Forelimb muscle (tissue), 1 donor: ENCODE measurements around the gene SURF4. TPM values are rescaled to one million over a fixed set of nuclear protein-coding genes. Genes with fewer than 3 reads are reported as not detected.

Experiments
- DNase-seq: peaks from one replicate; pipeline ENCODE4 v3.0.0-alpha.2; 2013; ENCODE audit warnings: low read depth
- polyA plus RNA-seq: library from polyadenylated mRNA; unstranded; fragments of 120-200 nt; gene quantifications from one replicate; pipeline ENCODE4 v1.2.1, GENCODE V29; 2013; ENCODE audit not compliant: insufficient read length

Gene SURF4
- polyA plus RNA-seq = 84.6 TPM

DNA sequence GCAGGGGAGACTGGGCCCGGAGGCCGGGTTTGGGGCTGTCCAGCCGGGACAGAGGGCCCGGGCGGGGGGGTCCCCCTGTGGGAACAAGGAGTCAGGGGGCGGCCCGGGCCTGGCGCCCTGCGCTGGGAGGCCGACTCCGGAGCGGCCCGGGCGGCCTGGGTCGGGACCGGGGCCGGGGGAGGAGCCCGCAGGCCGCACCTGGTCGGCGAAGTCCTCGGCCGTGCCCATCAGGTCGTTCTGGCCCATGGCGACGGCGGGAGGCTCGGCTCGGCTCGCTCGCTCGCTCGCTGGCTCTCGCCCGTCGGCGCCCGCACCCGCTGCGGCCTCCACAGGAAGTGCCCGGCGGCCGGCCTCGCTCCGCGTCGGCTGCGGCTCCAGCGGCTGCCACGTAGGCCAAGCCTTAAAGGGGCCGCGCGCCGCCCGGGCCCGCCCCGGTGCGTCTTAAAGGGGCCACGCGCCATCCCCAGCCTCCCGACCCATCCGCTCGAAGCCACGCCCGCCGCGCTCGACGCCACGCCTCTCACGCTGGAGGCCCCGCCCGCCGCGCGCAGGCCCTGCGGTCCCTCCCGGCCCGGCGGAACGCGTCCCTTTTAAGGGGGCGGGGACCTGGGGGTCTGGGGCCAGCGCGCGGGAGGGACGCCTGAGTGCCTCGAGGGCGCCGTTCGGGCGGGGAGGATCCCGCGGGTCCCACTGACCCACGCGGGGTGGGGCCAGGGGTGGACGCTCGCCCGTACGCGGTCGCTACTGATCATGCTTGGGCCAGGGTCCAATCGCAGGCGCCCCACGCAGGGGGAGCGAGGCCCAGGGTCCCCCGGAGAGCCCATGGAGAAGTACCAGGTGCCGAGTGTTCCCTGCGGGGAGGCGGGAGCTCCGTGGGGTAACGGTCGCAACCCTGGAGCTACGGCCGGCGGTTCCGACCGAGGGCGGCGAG is at the start of gene SURF4, which contains the start of gene STKLD1:
TSS of gene SURF4 (minus strand) at position 337 of the 931 bp plus-strand sequence. CDS start at position 246, 91 bp downstream.
TSS of gene STKLD1 (plus strand) at position 643 of the 931 bp plus-strand sequence. CDS start at position 751, 108 bp downstream.
- peak; percentile 74 for DNase-seq

DNA sequence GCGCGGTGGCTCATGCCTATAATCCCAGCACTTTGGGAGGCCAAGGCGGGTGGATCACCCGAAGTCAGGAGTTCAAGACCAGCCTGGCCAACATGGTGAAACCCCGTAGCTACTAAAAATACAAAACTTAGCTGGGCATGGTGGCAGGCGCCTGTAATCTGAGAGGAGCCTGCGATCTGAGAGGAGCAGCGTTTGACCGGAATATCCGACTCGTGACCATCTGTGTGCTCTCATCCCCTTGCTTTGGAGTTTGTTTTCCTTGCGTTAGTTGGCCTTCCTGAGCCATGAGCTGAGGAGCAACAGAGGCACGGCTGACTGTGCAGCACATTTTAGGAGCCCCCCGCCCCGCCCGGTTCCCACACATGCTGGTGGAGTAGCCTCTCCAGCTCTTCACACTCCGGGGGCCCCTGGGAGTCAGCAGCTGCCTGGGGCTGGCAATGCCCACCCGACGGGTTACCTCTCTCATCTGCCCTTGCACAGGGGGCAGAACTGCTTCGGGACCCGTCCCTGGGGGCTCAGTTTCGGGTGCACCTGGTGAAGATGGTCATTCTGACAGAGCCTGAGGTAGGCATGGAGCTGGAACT is 49.3 kb upstream of the SURF4 start:
- no peak for DNase-seq

DNA sequence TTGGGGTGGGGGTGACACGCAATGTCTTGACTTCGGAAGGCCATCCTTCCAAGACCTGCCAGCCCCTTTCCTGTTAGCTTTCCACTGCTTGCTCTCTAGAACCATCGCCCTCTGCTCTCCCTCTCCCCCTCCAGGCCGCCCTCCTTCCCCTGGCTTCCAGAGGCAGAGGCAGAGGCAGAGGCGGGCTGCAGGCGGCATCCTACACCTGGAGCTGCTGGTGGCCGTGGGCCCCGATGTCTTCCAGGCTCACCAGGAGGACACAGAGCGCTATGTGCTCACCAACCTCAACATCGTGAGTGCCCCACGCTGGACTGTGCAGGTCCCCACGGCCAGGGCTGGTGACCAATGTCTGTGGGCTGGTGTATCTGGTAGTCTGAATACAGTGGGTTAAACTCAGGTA is 48.3 kb upstream of the SURF4 start:
- DNase-seq = no peak

DNA sequence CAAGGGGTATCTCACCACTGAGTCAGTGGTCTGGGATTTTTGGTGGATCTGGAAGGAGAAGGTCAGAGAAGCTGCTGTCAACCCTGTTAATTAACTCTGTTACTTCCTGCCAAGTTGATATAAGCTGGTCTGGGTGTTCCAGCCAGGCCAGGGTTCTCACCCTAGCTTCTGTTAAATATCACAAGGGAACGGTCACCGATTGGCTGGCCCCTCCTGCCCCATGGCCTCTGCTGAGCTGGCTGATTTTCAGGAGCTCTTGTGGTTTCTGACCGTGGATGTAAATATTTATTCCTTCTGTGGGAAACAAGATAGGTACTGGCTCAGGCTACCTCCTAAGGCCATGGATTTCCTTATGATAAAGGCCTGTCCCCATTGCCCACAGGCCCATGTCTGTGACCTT is 47.4 kb upstream of the SURF4 start:
- no peak for DNase-seq

DNA sequence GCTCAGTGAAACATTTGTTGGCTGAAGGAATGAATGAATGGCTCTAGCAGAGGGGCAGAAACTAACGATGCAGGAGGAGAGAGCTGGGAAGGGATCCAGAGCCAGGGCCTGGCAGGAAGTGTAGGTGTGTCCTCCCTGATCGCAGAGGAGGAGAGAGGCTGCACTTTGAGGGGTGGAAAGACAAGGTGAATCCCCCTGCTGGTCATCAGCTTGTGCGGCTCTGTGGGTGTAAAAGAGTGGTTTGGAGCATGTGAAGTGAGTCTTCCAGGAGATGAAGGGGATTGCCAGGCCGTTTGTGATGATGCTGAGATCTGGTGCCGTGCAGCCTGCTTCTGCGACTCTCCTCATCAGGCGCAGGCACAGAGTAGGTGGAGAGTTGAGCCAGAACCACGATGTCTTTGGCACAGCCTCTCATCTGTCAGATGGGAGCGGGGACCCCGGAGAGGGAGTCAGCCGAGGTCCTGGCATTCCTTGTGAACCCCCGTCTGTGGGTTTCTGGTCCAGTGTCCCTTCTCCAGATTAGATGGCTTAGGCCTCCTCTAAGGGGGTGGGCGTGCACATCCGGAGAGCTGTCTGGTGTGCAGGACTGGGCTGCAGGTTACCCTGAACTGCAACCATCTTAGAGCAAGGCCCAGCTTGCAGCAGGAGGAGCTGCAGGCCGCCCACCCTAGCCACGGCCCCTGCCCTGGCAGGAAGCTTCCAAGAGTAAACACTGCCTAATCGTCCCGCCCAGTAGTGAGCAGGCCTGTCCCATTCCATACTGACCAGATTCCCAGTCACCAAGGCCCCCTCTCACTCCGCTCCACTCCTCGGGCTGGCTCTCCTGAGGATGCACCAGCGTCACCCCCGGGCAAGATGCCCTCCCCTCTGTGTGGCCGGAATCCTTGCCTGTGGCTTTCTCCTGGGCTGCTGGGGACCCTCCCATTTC is 46.0 kb upstream of the SURF4 start, which contains the start of gene ADAMTS13:
TSS of gene ADAMTS13 (plus strand) at position 753 of the 928 bp plus-strand sequence. CDS start at position 830, 77 bp downstream.
- DNase-seq = no peak

DNA sequence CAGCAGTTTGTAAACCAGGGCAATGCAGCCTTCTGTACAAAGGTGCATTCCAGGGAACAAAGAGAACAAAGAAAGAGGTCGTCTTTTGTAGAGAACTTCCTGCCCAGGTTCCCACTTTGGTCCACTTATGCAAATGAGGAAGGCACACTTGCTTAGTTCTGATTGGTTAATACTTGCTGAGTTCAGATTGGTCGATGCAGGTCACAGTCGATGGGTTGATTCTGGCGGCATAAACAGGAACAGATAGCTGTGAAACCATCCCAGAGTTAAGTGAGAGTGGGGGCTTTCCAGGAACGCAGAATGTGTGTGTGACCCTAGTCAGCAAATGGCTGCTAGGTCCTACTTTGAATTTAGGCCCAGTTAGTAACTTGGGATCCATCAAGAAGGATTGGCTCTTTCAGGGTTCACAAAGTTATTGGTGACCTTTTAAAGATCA is 44.5 kb upstream of the SURF4 start:
- no peak for DNase-seq

DNA sequence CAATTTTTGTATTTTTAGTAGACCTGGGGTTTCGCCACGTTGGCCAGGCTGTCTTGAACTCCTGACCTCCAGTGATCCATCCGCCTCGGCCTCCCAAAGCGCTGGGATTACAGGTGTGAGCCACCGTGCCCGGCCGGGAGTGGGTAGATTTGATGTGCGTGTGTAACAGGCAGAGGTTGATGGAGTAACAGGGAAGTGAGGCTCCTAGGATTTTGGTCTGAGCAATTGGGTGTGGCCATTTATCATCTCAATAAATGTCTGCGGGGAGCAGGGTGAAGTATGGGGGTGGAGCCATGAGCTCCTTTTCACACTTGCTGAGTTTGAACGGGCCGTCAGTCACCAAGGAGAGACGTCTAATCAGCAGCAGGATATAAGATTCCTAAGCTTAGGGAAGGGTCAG is 43.1 kb upstream of the SURF4 start:
- DNase-seq = no peak

DNA sequence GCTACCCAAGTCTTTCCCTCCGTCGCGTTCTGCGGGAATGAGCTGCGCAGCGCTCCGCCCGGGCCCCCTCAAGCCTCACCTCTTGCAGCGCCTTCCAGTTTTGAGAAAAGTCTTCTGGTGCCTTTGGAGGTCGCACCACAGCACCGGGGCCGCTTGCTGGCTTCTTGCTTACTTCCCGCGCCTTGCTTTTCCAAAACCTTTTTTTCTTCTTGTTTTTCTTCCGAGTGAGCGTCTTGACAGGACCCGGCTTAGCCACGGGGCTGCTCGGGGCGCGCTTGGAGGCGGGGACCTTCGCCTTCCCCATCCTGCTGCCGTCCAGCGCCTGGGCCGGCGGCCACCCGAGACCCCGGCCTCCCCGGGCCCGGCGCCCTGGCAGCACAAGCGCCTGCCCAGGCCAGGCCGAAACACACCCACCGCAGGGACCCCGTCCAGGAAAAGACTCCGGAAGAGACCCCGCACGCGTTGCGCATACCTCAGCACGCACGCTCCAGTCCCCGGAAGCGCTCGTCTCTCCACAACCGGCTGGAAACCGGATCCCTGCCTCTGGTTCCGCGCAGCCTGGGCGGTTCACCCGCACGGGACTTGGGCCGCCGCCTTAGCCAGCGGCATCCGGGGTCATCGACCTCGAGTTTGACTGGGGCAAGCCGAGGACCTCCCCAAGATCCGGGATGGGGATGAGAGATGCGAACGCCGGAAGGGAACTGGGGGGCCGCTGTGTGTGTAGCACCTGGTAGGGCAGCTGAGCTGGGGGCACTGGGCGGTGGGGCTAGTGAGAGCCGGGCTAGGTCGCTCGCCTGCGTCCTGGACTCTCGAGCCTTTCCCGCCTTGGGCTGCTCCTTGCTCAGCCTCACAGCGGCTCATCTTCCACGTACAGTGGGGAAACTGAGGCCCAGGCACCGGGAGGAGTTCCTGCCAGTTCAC is 41.9 kb upstream of the SURF4 start, which contains the start of gene REXO4:
TSS of gene REXO4 (minus strand) at position 470 of the 921 bp plus-strand sequence. CDS start at position 304, 166 bp downstream.
- DNase-seq = no peak

DNA sequence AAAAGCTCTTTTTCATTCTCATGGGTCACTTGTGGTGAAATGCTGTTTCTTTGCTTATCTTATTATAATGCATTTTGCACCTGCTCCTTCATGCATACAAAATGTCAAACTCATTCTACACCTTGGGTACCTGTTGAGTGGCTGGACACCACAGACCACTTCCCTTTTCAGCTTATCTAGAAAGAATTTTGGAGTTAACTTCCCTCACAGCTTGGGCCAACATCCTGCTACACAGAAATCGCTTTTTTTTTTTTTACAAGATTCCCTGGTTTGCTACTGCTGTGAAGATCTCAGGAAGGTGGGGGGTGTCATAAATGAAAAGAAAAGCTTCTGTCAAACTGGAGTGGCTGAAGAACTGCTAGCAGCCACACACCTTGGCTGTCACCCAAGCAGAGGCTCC is 39.3 kb upstream of the SURF4 start:
- no peak for DNase-seq

DNA sequence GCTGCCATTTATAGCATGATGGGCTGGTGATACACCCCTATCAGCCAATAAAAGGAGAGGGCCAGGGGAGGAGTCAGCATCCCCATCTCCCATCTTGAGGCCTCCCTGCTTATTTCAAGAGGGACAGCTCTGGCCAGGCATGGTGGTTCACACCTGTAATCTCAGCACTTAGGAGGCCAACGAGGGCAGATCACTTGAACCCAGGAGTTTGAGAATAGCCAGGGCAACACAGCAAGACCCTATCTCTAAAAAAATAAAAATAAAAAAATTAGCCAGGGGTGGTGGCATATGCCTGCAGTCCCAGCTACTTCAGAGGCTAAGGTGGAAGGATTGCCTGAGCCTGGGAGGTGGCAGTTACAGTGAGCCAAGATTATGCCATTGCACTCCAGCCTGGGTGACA is 32.2 kb upstream of the SURF4 start:
- DNase-seq = no peak

DNA sequence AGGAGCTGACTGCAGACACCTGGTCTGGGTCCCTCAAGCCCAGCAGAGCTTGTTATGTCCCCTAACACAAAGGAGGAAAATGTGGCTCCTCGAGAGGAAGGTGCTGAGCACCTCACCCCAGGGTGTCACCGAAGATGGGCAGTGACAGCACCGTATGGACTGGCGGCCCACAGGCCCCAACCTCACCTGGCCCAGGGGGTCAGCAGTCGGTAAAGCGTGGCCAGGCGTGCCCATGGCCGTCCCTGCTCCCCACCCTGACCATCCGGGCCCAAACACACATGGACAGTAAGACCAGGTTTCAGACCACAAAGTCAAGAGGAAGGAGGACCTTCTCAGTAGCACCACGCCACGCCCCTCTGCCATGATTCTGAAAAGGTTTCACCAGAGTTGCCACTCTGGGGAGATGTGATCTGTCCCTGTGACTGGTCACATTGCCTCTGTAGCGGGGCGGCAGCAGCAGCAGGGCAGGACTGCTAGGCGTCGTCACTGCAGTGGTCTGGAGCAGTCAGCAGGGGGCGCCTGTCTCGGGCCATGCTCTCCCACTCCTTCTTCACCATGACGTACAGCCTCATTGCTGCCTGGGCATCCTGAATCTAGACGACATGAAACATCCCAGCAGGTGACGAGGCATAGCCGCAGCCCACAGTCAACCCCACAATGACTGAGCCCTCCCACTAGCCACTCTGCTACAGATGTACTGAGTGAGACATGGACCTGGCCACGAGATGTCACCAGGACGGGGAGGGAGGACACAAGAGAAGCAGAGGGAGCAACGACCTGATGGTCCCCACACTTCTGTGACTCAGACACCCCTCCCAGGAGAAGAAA is 30.8 kb upstream of the SURF4 start:
- DNase-seq = no peak

DNA sequence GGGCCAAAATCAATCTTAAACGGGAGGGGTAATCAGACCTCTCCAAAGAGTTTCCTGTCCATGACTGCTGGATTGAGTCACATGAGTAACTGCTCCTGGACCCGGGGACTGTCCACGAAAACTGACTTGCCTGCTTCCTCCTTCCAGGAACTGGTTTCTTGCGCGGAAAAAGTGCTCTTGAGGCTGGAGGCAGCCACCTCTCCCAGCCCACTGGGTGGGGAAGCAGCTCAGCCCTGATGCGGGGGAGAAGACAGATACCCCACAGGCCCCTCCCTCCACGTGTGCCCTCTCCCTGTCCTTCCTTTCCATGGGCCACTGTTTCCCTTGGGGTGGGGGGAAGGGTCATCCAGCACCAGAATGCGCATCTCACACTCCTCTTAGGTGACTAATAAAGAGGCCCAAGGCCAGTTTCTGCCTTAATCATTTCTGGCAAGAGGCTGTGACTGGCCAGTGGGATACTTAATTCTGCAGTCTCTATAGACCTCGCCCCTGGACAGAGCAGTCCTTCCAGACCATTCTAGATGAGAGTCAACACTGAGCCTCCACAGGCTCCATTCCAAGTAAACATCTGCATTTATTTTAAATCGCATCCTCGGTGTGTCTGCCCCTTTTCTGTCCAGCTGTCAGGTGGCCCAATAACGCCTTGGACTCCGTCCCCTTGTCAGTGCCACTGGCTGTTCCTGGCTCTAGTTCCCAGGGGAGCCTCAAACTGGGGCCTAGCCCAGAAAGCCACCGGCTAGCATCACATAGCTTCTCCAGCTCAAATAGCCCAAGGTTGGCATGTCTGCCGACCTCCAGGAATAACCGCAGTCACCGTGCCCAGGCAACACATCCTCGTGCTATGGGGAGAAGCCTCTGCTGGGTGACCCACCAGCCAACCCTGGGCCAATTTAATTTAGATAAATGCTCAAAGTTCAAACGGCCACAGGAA is 29.9 kb upstream of the SURF4 start:
- DNase-seq = no peak

DNA sequence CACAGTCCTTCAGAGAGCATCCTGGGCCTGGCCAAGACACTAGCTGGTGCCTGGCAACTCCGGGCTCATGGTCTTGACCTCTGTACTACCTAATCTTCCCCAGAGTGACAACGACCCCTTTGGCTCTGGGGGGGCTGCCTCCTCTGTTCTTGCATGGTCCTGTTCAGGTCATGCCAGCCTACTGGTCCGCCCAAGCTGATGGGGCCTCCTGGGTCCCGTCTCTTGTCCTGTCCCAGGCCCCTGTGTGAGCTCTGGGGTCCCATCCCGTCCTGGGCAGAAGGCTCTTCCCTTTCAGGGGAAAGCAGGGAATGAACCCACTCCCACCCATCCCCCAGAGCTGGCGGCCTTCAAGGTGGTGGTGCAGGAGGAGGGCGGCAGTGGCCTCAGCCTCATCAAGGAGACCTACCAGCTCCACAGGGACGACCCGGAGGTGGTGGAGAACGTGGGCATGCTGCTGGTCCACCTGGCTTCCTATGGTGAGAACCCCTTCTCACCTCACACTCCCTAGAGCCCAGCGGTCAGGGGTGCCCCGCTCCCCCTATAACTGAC is 28.7 kb upstream of the SURF4 start:
- DNase-seq = no peak

DNA sequence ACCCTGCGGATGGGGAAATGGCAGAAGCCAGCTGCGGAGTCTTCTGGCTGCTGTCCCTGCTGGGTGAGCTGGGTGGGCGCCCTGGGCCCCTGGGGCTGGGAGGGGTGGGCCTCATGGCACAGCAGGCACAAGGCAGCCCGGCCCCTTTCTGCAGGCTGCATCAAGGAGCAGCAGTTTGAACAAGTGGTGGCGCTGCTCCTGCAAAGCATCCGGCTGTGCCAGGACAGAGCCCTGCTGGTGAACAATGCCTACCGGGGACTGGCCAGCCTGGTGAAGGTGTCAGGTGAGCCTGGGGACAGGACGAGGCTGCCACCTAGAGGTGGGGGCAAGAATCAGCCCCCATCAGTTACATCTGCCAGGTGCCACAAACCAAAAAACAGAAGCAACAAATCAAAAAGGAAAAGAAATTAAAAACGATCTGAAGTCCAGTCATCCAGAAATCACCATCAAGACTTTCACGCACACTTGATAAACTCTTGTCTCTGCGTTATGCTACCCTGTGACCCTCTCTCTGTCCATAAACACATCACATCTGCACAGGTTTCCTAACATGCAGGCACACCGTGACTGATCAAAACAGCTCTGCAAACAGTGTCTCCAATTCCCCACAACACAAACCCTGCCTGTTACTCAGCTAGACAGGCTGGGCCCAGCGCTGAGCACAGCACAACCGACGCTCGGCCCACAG is 28.1 kb upstream of the SURF4 start:
- no peak for DNase-seq

DNA sequence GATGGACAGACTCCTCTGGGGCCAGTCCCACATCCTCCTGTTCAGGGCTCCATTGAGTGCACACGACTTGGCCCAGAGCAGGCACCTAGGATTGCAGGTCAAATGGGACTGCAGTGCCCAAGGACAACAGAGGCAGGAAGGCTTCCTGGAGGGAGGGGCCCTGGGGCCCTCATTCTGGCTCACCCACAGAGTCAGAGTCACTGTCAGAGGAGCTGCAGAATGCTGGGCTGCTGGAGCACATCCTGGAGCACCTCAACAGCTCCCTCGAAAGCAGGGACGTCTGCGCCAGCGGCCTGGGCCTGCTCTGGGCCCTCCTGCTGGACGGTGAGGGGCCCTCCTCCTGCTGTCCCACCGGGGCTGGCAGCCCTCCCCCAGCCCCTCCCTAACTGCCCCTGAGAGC is 26.8 kb upstream of the SURF4 start:
- no peak for DNase-seq

DNA sequence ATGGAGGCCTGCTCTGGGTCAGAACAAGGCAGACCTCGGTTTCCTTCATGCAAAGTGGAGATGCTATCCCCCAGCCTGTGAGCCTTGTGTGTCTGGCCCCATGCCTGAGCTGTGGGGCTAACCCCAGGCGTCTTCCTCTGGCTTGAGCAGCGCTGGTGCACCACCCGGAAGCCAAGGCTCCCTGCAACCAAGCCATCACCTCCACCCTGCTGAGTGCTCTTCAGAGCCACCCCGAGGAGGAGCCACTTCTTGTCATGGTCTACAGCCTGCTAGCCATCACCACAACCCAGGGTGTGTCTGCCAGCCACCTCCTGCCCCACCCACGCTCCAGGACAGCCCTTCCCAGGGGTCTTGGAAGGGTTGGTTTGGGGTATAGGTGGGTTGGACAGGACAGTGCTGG is 25.7 kb upstream of the SURF4 start:
- no peak for DNase-seq

DNA sequence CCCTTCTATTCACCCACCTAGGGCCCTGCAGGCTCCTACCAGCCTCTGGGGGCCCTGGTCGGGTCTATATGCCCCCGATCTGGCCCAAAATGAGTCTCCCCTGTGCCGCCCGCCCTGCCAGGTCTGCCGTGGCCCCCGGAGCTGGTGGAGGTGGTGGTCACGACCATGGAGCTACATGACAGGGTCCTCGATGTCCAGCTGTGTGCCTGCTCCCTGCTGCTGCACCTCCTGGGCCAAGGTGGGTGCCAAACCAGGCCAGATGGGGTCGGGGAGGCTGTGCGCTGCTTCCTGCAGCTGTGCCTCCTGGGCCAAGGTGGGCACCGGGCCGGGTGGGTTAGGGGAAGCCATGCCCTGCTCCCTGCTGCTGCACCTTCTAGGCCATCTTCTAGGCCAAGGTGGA is 24.4 kb upstream of the SURF4 start:
- DNase-seq = no peak

DNA sequence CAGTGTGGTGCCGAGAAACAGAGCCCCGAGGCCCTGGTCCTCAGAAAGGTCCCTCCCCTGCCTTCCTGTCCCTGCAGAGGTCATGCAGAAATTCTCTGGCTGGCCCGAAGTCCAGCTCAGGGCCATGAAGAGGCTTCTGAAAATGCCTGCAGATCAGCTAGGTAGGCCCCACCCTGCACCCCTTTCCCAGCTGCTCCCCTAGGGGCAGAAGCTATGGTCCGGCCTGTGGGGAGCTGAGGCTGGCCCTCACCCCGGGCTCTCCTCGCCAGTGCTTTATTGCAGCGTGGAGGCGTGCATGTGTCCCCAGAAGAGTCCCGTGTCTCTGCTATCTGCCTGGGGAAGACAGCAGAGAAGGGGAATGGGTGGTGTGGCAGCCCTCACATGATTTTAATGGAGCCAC is 22.0 kb upstream of the SURF4 start:
- DNase-seq = no peak
